ENCODE measurements around the gene TEAD4. TPM values are rescaled to one million over a fixed set of nuclear protein-coding genes. Genes with fewer than 3 reads are reported as not detected.

Gene TEAD4
- total RNA-seq, 1 donor from 2014 or later, result 12.7 TPM

DNA sequence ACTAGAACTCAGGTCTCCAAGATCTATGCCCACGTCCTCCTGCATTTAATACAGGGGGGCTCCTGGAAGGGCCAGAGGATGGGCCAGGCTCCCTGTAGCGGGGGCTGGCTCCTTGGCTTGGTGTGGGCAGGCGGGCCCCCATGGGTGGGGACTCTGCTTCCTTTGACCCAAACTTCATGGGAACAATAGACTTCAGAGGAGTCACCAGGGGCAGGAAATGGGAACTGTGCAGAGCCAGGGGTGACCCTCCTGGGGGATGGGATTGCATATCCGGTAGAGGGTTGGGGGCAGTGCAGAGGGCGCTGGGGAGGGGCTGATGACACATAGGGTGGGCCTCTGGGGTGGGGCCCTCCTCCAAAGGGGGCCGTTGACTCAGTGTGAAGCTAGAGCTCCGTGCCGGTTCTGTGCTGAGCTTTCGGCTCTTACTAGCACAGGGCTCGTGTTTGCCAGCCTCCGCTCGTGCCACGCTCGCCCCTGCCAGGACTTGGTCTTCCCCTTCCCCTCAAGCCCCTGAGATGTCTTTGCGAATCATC is 4.6 kb downstream of the TEAD4 start:
- no peak for DNase-seq (ENCODE audit: low spot score)
- Mint-ChIP-seq H3K4me1 (ENCODE audit: low read depth) (peaks cover 9% of the 10 kb centered on the region), H3K9me3 (no peaks in the 10 kb centered on the region), H3K4me3 (ENCODE audit: low read depth) (no peak overlapping the region), H3K27ac (no peak overlapping the region), H3K36me3 (ENCODE audit: low read depth) (no peaks in the 10 kb centered on the region), H3K27me3 (ENCODE audit: low read depth) (peaks cover 29% of the 10 kb centered on the region)
- intact Hi-C loops (cut with micrococcal nuclease), result no loop called here

DNA sequence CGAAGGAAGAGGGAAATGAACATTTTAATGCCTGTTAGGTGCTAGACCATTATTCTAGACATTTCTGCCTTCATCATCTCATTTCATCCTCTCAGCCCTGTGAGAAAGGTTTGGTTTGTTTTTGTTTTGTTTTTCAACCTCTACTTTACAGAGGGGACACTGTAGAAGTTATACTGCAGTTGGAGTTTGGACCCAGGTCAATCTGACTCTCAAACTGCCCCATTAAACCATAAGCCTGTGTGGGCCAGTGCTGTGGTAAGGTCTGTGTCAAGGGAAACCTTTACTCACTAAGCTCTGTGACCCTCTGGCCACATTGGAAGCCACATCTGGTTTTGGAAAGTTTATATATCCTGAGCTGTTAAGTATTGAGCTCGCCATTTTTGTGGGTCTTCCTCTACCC is 8.5 kb downstream of the TEAD4 start:
- Mint-ChIP-seq H3K4me1 (ENCODE audit: low read depth) (no peaks in the 10 kb centered on the region), H3K4me3 (ENCODE audit: low read depth) (no peak overlapping the region), H3K27me3 (ENCODE audit: low read depth) (peaks cover 10% of the 10 kb centered on the region), H3K36me3 (ENCODE audit: low read depth) (no peaks in the 10 kb centered on the region), H3K27ac (no peak overlapping the region), H3K9me3 (no peaks in the 10 kb centered on the region)
- DNase-seq (ENCODE audit: low spot score), result no peak
- intact Hi-C loops (cut with micrococcal nuclease), result no loop called here

DNA sequence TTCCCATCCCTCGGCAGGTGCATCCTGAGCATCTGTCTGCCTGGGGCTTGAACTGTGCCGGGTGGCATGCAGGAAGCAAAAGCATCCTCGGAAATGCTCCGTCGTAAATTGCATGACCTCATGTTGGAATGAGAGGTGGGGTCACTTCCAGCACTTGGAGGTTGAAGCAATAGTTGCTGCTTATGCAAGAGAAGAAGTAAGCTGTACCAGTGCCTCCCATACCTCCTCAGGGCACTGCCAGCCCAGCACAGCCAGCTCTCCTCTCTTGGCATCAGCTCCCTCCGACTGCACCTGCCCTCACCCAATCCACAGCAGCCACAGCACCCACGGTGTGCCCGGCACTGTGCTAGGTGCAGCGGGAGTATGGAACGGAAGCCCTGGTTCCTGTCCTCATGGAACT is 11.5 kb downstream of the TEAD4 start:
- no peak overlapping the region for H3K27ac Mint-ChIP-seq
- intact Hi-C loops (cut with micrococcal nuclease), result no loop called here
- no peaks in the 10 kb centered on the region for H3K27me3 Mint-ChIP-seq (ENCODE audit: low read depth)
- no peaks in the 10 kb centered on the region for H3K4me1 Mint-ChIP-seq (ENCODE audit: low read depth)
- H3K9me3 Mint-ChIP-seq, result no peaks in the 10 kb centered on the region
- DNase-seq (ENCODE audit: low spot score), result no peak
- no peaks in the 10 kb centered on the region for H3K36me3 Mint-ChIP-seq (ENCODE audit: low read depth)
- H3K4me3 Mint-ChIP-seq (ENCODE audit: low read depth), result no peak overlapping the region

DNA sequence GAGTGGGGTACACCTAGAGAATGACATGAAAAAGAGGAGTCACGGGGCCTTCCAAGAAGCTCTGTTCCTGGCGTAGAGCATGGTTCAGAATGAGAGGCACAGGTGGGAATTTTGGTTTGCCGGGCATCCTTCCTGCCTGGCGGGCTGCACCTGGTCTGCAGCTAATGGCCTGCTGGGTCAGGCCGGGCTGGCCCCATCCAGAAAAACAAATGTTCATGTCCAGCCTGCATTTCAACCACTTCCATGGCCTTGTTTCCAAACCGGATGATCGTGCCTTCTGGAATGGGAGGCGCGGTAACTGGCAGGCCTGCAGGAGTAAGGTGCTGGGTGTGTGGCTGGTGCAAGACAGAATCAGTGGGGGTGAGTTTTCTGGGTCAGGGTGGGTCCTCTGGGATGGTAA is 14.4 kb downstream of the TEAD4 start:
- intact Hi-C loops (cut with micrococcal nuclease), result no loop called here
- no peaks in the 10 kb centered on the region for H3K27me3 Mint-ChIP-seq (ENCODE audit: low read depth)
- H3K36me3 Mint-ChIP-seq (ENCODE audit: low read depth), result no peaks in the 10 kb centered on the region
- no peak overlapping the region for H3K4me3 Mint-ChIP-seq (ENCODE audit: low read depth)
- H3K9me3 Mint-ChIP-seq, result no peaks in the 10 kb centered on the region
- DNase-seq (ENCODE audit: low spot score), result no peak
- no peak overlapping the region for H3K27ac Mint-ChIP-seq
- H3K4me1 Mint-ChIP-seq (ENCODE audit: low read depth), result no peaks in the 10 kb centered on the region

DNA sequence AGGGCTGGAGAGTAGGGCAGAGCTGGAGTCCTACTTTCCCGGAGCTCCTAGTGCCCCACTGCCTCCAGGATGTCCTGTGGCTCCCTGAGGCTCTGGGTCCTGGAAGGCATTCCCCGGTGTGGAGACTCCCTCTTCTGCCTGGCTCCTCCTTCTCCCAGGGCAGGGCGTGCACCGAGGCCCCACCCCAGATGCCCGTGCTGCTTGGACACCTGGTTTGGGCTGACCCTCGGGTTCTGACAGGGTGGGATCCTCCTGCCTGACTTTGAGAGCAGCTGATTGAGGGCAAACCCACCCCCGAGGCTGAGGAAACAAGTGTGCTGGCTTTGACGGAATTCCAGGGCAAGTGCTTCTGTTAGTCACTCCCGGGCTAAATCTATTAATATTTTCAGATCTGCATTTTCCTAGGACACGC is 15.4 kb downstream of the TEAD4 start:
- no peaks in the 10 kb centered on the region for H3K4me1 Mint-ChIP-seq (ENCODE audit: low read depth)
- no peak overlapping the region for H3K4me3 Mint-ChIP-seq (ENCODE audit: low read depth)
- H3K27me3 Mint-ChIP-seq (ENCODE audit: low read depth), result no peaks in the 10 kb centered on the region
- H3K27ac Mint-ChIP-seq, result no peak overlapping the region
- no peaks in the 10 kb centered on the region for H3K9me3 Mint-ChIP-seq
- H3K36me3 Mint-ChIP-seq (ENCODE audit: low read depth), result no peaks in the 10 kb centered on the region
- intact Hi-C loops (cut with micrococcal nuclease), result no loop called here
- no peak for DNase-seq (ENCODE audit: low spot score)

DNA sequence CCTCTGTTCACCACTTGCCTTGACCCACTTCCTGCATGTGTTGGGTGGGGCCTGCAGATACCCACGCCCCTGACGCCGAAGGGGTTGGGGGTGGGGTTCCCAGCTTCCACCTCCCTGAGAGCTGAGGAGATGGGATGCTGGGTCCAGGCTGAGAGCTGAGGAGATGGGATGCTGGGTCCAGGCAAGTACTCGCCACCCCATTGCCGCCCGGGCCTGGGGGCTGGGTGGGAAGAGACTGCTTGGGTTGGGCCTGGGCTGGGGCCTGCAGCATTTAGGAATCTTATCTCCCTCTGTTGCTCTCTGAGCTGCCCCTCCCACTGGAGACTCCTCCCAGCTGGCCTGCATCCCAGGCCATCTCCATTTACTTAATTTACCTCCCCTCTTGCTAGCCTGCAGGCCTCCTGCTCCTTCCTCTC is 17.4 kb downstream of the TEAD4 start:
- intact Hi-C loops (cut with micrococcal nuclease), result no loop called here
- H3K4me3 Mint-ChIP-seq (ENCODE audit: low read depth), result no peak overlapping the region
- H3K27ac Mint-ChIP-seq, result no peak overlapping the region
- H3K27me3 Mint-ChIP-seq (ENCODE audit: low read depth), result no peaks in the 10 kb centered on the region
- H3K36me3 Mint-ChIP-seq (ENCODE audit: low read depth), result no peaks in the 10 kb centered on the region
- H3K9me3 Mint-ChIP-seq, result no peaks in the 10 kb centered on the region
- DNase-seq (ENCODE audit: low spot score), result no peak
- no peaks in the 10 kb centered on the region for H3K4me1 Mint-ChIP-seq (ENCODE audit: low read depth)

DNA sequence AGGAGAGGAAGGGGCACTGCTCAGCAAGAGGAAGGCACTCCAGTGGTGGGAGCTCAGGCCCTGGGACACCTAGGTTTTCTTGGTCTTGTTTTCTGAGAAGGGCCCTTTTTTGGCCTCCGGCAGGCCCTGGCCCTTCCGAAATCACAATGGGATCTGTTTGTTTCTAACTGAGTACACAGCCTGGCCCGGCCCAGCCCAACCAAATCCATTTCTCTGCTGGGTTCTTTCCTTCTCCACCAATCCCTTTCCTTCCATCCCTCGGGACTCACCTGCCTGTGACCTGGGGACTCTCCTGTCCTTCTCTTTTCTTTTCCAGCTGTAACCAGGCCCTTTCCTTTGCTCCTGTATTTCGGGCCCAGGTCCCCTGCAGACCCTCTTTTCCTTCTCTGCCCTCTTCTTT is 18.6 kb downstream of the TEAD4 start:
- intact Hi-C loops (cut with micrococcal nuclease), result no loop called here
- Mint-ChIP-seq H3K4me1 (ENCODE audit: low read depth) (no peaks in the 10 kb centered on the region), H3K9me3 (no peaks in the 10 kb centered on the region), H3K27ac (no peak overlapping the region), H3K27me3 (ENCODE audit: low read depth) (no peaks in the 10 kb centered on the region), H3K4me3 (ENCODE audit: low read depth) (no peak overlapping the region), H3K36me3 (ENCODE audit: low read depth) (no peaks in the 10 kb centered on the region)
- DNase-seq (ENCODE audit: low spot score), result no peak

DNA sequence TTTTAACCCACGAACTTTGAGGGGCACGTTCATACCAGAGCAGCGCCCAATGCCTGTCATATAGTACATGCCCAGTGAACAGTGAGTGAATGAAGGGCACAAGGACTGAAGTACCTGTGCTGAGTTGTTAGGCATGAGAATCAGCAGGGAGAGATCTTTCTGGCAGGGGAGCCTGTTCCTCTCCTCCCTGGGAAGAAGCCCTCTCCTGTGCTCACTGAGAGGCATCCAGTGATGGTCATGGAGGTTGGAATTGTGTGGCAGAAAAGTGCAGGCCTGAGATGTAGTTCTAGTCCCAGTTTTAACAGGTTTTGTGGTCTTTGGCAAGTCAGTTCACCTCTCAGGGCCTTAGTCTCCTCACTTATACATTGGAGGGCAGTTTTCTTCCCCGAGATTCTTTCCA is 20.6 kb downstream of the TEAD4 start:
- Mint-ChIP-seq H3K9me3 (no peaks in the 10 kb centered on the region), H3K27me3 (ENCODE audit: low read depth) (no peaks in the 10 kb centered on the region), H3K36me3 (ENCODE audit: low read depth) (no peaks in the 10 kb centered on the region), H3K27ac (no peak overlapping the region), H3K4me1 (ENCODE audit: low read depth) (no peaks in the 10 kb centered on the region), H3K4me3 (ENCODE audit: low read depth) (no peak overlapping the region)
- intact Hi-C loops (cut with micrococcal nuclease), result no loop called here
- no peak for DNase-seq (ENCODE audit: low spot score)

DNA sequence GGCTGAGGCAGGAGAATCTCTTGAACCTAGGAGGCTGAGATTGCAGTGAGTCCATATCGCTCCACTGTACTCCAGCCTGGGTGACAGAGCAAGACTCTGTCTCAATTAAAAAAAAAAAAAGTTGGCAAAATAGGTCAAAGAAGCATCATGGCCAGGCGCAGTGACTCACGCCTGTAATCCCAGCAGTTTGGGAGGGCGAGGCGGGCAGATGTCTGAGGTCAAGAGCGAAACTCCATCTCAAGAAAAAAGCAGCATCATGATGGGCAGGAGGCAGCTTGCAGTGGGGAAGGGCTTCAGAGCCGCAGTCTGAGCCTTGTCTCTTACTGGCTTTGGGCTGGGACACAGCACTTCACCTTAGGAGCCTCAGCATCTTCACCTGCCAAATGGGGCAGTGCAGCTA is 21.4 kb downstream of the TEAD4 start:
- H3K4me3 Mint-ChIP-seq (ENCODE audit: low read depth), result no peak overlapping the region

DNA sequence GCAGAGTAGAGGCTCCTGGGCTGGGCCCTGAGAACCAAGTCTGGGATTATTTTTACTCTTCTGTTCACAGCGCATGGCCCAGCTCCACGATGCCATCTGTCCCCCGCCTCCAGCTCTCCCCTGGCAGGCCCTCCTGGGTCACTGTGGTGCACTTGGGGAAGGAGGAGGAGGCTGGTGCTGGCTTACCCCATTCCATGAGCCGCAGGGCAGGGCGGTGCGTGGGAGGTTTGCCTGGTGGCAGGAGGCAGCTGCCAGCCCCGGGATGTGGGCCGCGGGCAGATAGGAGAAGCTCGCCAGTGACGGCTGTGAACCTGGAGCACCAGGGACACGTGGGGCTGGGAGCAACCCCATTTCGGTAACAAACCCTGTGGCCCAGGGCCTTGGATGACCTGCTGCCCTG is 23.2 kb downstream of the TEAD4 start:
- Mint-ChIP-seq H3K4me1 (ENCODE audit: low read depth) (no peaks in the 10 kb centered on the region), H3K9me3 (no peaks in the 10 kb centered on the region), H3K27ac (no peak overlapping the region), H3K36me3 (ENCODE audit: low read depth) (no peaks in the 10 kb centered on the region), H3K27me3 (ENCODE audit: low read depth) (no peaks in the 10 kb centered on the region), H3K4me3 (ENCODE audit: low read depth) (no peak overlapping the region)
- no peak for DNase-seq (ENCODE audit: low spot score)
- intact Hi-C loops (cut with micrococcal nuclease), result no loop called here

More for the DNA sequence above, 21.4 kb downstream of the TEAD4 start:
- H3K27ac Mint-ChIP-seq, result no peak overlapping the region
- no peak for DNase-seq (ENCODE audit: low spot score)
- intact Hi-C loops (cut with micrococcal nuclease), result no loop called here
- no peaks in the 10 kb centered on the region for H3K27me3 Mint-ChIP-seq (ENCODE audit: low read depth)
- no peaks in the 10 kb centered on the region for H3K9me3 Mint-ChIP-seq
- H3K36me3 Mint-ChIP-seq (ENCODE audit: low read depth), result no peaks in the 10 kb centered on the region
- H3K4me1 Mint-ChIP-seq (ENCODE audit: low read depth), result no peaks in the 10 kb centered on the region

DNA sequence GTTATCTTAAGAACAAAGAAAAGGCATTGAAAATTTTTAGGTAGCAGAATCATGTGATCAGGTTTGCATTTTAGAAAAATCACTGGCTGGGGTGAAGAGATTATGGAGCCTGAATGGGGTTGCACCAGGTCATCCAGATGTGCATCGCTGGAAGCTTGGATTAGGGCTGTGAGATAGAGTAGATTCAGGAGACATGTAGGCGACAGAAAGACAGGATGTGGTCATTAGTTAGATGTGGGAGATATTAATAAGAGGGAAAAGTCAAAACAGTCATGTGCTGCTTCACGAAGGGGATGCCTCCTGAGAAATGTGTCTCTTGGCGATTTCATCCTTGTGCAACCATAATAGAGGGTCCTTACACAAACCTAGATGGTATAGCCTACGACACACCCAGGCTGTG is 25.1 kb downstream of the TEAD4 start:
- Mint-ChIP-seq H3K4me1 (ENCODE audit: low read depth) (no peaks in the 10 kb centered on the region), H3K27me3 (ENCODE audit: low read depth) (no peaks in the 10 kb centered on the region), H3K9me3 (no peaks in the 10 kb centered on the region), H3K4me3 (ENCODE audit: low read depth) (no peak overlapping the region), H3K27ac (no peak overlapping the region), H3K36me3 (ENCODE audit: low read depth) (no peaks in the 10 kb centered on the region)
- DNase-seq (ENCODE audit: low spot score), result no peak
- intact Hi-C loops (cut with micrococcal nuclease), result no loop called here

DNA sequence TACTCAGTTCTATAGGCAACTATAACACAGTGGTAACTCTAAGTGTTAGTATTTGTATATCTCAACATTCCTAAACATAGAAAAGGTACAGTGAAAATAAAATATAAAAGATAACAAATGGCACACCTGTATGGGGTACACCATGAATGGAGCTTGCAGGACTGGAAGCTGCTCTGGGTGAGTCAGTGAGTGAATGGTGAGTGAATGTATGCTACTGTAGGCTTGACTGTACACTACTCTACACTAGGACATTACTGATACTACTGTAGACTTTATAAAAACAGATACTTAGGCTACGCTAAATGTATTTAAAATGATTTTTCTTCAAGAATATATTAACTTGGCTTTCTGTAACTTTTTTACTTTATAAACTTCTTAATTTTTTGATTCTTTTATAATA is 25.5 kb downstream of the TEAD4 start:
- Mint-ChIP-seq H3K9me3 (peaks cover 1% of the 10 kb centered on the region), H3K4me3 (ENCODE audit: low read depth) (no peak overlapping the region), H3K27ac (no peak overlapping the region), H3K4me1 (ENCODE audit: low read depth) (no peaks in the 10 kb centered on the region), H3K27me3 (ENCODE audit: low read depth) (no peaks in the 10 kb centered on the region), H3K36me3 (ENCODE audit: low read depth) (no peaks in the 10 kb centered on the region)
- DNase-seq (ENCODE audit: low spot score), result no peak
- intact Hi-C loops (cut with micrococcal nuclease), result no loop called here

DNA sequence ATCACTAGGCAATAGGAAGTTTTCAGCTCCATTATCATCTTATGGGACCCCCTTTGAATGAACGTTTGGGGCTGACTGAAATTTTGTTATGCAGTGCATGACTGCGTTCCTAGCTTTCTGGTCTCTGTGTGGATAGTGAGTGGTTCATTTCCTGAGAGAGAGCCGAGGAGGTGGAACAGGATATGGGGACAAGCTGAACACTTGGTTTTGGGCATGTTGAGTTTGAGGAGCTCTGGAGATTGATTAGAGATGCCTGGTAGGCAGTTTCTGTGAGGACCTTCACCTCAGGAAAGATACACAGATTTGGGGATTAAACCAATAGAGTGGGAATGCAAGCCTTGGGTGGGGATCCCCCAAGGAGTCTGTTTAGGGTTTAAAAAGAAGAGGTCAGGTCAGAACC is 27.7 kb downstream of the TEAD4 start:
- no peaks in the 10 kb centered on the region for H3K36me3 Mint-ChIP-seq (ENCODE audit: low read depth)
- H3K9me3 Mint-ChIP-seq, result peaks cover 4% of the 10 kb centered on the region
- H3K4me1 Mint-ChIP-seq (ENCODE audit: low read depth), result no peaks in the 10 kb centered on the region
- no peak overlapping the region for H3K4me3 Mint-ChIP-seq (ENCODE audit: low read depth)
- DNase-seq (ENCODE audit: low spot score), result no peak
- intact Hi-C loops (cut with micrococcal nuclease), result no loop called here
- no peak overlapping the region for H3K27ac Mint-ChIP-seq
- no peaks in the 10 kb centered on the region for H3K27me3 Mint-ChIP-seq (ENCODE audit: low read depth)

DNA sequence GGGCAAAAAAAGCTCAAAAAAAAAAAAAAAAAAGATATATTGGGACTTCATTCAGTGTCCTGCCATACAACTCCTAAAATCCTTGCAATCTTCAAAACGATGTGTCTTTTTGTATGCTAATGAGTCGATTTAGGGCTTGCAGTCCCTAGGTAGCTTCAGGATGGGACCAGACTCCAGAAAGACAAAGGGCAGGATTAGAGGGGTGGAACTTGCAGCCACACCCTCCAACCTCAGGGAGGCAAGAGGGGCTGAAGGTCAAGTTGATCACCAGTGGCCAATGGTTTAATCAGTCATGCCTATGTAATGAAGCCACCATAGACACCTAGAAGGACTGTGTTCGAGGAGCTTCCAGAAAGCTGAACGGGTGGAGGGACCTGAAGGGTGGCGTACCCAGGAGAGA is 29.3 kb downstream of the TEAD4 start:
- no peaks in the 10 kb centered on the region for H3K36me3 Mint-ChIP-seq (ENCODE audit: low read depth)
- no peak overlapping the region for H3K27ac Mint-ChIP-seq
- no peaks in the 10 kb centered on the region for H3K27me3 Mint-ChIP-seq (ENCODE audit: low read depth)
- H3K9me3 Mint-ChIP-seq, result peaks cover 4% of the 10 kb centered on the region
- H3K4me3 Mint-ChIP-seq (ENCODE audit: low read depth), result no peak overlapping the region
- no peak for DNase-seq (ENCODE audit: low spot score)
- no peaks in the 10 kb centered on the region for H3K4me1 Mint-ChIP-seq (ENCODE audit: low read depth)
- intact Hi-C loops (cut with micrococcal nuclease), result no loop called here

Measured in activated T-helper 2 cell treated with anti-CD3 and anti-CD28 coated beads, Interferon-gamma antibody, Interleukin-2, Interleukin-4, amounts not matched to agents 10 μg/mL and 5 μg/mL and 100 μg/mL, durations not matched to agents 14 hours and 24 hours and 36 hours (primary cell).